Sciatic nerve (tissue), 2 donors: ENCODE data around the gene AGAP3. TPM values are rescaled to one million over a fixed set of nuclear protein-coding genes. Genes with fewer than 3 reads are reported as not detected.

Experiments
- ATAC-seq: fragments of 200-7000 bp; cut with Tn5 transposase; one replicate; pipeline ENCODE4 v1.9.1; 2020; ENCODE audit warnings: mild to moderate bottlenecking, moderate library complexity
- DNase-seq: peaks from one replicate; pipeline ENCODE4 v3.0.0-alpha.2; 2020; ENCODE audit warnings: low spot score
- intact Hi-C: fragments of 100-400 bp; cut with DNase I; formaldehyde crosslinking; loops from one replicate; pipeline ENCODE4 v1.14.2; 2022
- total RNA-seq: library from RNA; stranded (reverse); fragmentation: NEBNext Ultra II Directional; extraction: Animal tissue kit (Norgen Biotek cat#: 25700); gene quantifications from one replicate; pipeline ENCODE4 v1.2.1, GENCODE V29; 2021
- donor health status: DM: no; HTN: no; CAD: no.
- donor health status: DM: no; HTN: no; CAD: no.

Gene AGAP3
- total RNA-seq, 1 donor from 2014 or later: 99.7 TPM

DNA sequence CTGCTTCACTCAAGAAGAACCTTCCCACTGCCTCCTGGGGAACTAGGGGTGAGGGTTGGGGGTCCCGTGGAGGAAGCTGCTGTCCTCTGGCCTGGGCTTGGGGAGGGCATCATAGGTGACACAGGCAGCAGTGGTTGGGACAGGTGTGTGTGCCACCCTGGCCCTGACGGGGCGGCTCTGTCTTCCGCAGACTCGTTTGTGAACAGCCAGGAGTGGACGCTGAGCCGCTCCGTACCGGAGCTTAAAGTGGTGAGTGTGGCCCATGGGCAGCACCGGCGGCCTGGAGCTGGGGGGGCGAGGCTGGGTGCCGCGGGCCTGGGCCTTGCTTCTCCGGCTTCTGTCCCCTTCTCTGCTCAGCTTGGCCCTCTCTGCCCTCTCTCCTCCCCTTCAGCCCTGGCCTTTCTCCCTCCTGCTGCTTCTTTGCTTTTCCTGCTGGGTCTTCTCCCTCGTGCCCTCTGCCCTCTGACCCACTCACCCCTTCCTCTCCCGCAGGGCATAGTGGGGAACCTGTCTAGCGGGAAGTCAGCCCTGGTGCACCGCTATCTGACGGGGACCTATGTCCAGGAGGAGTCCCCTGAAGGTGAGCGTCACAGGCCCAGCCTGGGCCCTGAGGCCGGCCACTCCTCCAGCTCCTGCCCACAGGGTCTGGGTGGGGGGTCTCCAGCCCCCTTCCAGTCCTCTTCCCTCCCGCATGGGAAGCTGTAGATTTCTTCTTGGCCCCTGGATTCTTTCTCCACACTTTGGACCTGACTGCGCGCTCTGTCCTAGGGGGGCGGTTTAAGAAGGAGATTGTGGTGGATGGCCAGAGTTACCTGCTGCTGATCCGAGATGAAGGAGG, 30.5 kb downstream of the AGAP3 start:
- DNase-seq (no peak), ATAC-seq (no peak)
- intact Hi-C loops: loop anchor here (10.0 kb wide), 1 partner anchor 72 kb away; the partner anchor contains the start of gene ASIC3

DNA sequence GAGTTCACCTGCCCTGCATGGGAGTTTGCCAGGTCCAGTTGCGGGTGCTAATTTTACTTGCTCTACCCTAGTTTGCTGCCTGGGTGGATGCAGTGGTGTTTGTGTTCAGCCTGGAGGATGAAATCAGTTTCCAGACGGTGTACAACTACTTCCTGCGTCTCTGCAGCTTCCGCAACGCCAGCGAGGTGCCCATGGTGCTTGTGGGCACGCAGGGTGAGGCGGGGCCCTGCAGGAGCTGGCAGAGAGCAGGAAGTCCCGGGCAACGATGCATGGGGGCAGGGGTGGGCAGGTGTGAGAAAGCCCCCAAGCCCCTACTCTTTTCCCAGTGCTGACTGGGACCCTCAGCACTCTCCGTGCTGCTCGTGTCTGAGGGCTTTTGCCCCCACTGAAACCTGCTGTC, 31.3 kb downstream of the AGAP3 start:
- ATAC-seq (no peak), DNase-seq (no peak)
- intact Hi-C loops: loop anchor here (10.0 kb wide), 1 partner anchor 73 kb away; the partner anchor contains the start of gene ASIC3

DNA sequence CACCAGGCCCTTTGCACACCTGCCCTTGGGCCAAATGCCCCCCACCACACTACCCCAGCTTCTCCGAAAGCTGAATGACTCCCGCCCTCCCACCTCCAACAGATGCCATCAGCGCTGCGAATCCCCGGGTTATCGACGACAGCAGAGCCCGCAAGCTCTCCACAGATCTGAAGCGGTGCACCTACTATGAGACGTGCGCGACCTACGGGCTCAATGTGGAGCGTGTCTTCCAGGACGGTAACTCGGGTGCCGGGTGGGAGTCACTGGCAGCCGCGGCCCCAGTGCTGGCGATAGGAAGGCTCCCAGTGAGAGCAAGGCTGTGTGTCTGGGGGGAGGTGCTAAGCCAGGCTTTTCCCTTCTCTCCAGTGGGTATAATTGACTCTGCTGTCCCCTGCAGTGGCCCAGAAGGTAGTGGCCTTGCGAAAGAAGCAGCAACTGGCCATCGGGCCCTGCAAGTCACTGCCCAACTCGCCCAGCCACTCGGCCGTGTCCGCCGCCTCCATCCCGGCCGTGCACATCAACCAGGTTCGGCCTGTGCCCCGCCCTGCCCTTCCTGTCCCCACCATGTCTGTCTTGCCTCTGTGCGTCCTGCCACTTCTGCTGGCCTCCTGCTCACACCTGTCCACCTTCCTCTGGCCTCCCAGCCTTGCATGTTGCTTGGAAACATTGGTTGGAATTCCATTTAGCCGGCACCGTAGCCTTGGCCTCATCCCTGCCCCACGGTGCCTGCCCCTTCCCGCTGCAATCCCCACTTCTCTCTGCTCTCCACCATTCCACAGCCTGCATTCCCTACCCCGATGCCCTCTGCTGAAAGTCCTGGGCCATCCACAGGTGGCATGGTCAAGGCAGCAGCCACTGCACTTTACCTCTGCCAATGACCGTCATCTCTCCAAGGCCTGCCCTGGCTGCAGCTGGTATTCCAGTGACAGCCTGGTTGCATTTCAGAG, 32.1 kb downstream of the AGAP3 start:
- DNase-seq (no peak), ATAC-seq (no peak)
- intact Hi-C loops: loop anchor here (10.0 kb wide), 1 partner anchor 74 kb away; the partner anchor contains the start of gene ASIC3

DNA sequence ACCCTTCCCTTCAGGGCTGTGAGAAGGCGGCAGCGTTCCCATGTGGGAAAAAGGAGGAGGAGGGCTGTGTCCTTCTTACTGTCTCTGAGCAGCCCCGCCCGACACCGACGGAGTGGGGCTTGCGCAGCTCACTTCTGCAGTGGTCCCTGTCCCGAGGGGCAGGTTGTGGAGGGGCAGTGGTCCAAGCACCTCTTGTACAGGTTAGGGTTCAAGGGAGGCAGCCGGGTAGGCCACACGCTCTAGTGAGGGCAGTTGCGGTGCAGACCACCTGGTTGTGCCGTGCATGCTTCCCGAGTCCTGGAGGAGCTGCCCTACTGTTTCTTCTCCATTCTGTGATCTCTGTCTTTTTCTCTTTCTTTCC, 32.8 kb downstream of the AGAP3 start:
- no peak for ATAC-seq
- intact Hi-C loops: loop anchor here (10.0 kb wide), 1 partner anchor 74 kb away; the partner anchor contains the start of gene ASIC3
- DNase-seq: no peak

DNA sequence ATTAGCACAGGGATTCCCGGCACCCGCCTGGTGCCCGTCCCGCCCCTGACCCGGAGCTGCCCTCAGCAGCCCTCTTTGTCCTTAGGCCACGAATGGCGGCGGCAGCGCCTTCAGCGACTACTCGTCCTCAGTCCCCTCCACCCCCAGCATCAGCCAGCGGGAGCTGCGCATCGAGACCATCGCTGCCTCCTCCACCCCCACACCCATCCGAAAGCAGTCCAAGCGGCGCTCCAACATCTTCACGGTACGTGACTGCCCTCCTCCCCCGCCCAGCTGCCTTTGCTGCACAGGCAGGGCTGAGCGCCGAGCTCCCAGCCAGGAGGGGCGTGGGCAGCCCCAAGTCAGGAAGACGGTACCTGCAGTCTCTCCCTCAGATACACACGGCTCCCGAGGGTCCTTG, 33.6 kb downstream of the AGAP3 start:
- ATAC-seq (no peak), DNase-seq (no peak)
- intact Hi-C loops: loop anchor here (5.0 to 10.0 kb wide), 2 partner anchors 75 to 182 kb away; partner anchors contain the start of gene ASIC3

DNA sequence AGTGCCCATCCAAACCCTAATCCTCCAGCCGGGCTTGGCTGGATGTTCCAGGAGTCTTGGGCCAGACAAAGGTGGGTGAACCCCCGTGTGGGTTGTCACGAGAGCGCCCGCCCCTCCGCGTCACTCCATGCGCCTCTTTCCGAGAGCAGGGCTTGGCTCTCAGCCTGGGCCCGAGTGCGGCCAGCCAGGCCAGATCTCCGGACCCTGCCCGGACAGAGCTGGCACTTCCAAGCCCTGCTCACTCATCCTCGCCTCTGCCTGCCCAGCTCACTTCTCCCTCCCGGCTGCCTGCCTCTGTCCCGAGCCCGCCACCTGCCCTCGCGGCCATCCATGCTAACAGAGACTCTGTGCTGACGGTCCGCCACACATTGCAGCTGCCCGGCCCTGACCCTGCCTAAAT, 34.6 kb downstream of the AGAP3 start:
- ATAC-seq (no peak), DNase-seq (no peak)
- intact Hi-C loops: loop anchor here (5.0 kb wide), 1 partner anchor 181 kb away; no protein-coding TSS in a partner anchor

DNA sequence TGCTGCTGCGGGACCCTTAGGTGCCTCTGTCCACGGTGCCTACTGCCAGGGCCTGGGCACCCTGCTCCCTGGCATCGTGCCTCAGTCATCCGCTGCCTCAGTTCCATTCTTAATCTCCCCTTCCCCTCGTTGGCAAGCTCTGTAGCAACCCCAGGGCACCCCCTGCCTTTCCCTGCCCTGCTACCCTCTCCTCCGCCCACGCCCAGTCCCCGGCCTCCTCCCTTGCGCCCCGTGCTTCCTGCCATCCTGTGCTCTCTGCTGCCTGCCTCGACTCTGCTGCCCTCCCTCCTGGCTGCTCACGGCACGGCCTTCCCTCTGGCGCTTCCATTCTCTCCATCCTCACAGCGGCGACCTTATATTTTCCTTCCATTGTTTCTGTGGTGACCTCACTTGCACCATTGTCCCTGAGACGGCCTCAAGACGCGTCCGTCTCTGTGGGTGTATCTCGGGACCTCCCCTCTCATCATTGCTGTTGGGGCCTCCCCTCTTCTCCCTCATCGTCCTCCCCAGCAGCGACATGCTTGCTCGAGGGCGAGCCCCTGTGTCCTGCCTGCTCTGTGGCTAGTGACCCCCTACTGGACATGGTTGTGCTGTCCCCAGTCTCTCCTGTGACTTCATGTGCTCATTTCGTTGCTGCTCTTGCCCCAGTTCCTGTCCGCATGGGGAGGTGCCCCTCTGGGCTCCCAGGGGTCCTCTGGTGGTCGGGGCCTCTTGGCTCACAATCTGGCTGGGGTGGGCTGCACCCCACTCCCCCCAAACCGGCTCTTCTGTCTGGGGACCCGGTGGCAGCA, 35.3 kb downstream of the AGAP3 start:
- intact Hi-C loops: loop anchor here (5.0 kb wide), 1 partner anchor 181 kb away; no protein-coding TSS in a partner anchor
- DNase-seq: no peak
- ATAC-seq: no peak

DNA sequence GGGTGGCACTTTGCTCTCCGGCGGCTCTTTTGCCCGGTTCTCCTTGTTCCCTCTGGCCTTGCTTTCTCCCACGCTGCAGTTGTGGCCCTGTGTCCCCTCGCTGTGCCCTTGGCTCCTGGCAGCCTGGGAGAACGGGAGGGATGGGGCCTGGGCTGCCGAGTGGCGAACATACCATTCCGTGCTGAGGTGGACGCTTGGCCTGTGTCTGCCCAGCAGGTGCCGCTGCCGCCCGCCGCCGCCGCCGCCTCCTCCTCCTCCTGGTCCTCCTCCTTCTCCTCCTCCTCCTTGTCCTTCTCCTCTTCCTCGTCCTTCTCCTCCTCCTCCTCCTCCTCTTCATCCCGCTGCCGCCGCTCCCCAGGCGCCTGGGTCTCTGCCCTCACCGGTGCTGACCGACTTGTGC, 36.0 kb downstream of the AGAP3 start:
- intact Hi-C loops: loop anchor here (5.0 kb wide), 1 partner anchor 180 kb away; no protein-coding TSS in a partner anchor
- DNase-seq (no peak), ATAC-seq (no peak)

DNA sequence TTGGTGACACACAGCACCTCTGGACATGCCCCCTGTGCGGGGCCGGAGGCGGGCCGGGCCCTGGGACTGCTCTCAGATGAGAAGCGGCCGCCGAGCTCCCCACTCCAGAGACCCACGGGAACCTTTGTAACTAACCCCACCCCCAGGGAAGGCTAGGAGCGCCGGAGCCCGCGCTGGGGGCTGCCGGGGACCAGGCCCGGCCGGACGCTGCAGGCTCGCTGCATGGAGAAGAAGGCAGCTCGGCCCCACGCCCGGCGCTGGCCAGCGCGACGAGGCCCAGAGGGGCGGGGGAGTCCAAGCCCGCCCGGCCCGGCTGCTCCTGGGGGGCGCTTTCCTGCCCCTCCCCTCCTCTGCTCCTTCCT, 36.5 kb downstream of the AGAP3 start:
- intact Hi-C loops: loop anchor here (5.0 kb wide), 1 partner anchor 180 kb away; no protein-coding TSS in a partner anchor
- ATAC-seq (no peak), DNase-seq (no peak)

DNA sequence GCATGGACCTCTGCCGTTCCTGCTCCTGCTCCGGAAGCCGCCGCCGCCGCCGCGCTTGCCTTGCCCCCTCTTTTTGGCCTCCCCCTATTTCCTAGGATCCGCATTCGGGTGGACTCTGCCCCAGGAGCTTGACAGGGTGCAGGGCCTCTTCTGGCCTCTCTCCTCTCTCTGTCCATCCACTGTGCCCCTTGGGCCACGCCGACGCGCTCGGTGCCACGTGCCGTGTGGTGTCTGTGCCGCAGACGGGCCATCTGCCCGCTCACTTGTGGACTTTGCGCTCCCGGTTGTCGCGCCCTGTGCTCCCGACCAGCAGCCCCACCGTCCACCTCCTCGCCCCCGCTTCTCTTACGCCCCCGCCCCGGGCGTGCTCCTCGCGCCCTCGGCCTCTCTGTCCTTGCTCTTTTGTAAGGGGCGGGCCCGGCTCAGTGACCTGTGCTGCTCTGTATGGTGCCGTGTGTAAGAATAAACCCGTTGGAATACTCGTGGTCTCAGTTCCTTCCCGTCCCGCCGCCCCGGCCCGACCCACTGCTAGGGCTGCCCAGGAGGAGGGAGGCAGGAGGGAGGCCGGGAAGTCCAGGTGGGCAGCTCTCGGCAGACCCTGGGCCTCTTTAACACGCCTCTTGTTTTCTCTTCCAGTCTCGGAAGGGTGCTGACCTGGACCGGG, 37.0 kb downstream of the AGAP3 start:
- DNase-seq: no peak
- intact Hi-C loops: loop anchor here (5.0 kb wide), 1 partner anchor 179 kb away; no protein-coding TSS in a partner anchor

DNA sequence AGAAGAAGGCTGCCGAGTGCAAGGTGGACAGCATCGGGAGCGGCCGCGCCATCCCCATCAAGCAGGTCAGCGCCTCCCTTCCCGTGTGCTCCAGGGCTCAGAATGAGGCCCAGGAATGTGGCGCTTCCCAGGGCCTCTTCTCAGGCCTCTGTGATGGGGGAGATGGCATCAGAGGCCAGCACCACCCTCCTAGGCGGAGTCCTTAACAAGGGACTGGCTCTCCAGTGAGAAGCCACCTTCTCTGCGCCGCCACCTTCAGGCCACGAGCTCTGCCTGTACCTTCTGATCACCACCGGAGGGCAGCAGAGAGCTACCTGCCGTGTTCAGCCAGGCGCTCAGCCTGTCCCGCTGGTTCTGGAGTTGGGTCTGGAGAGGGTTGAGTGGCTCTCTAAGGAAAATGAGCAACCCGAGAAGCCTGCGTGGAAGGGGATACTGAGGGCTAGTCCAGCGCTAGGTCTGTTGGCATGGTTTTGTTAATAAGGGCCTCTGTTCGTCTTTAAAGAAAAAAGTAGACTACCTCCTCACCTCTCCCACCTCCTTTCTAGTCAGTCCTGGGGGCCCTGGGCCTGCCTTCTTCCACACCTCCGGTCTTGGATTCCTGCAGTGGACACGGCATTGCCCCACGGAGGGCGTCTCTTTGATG, 37.7 kb downstream of the AGAP3 start:
- DNase-seq (peak; percentile 91), ATAC-seq (peak; percentile 88)
- intact Hi-C loops: loop anchor here (5.0 kb wide), 1 partner anchor 178 kb away; no protein-coding TSS in a partner anchor

More for the DNA sequence above, 37.0 kb downstream of the AGAP3 start:
- ATAC-seq: no peak

DNA sequence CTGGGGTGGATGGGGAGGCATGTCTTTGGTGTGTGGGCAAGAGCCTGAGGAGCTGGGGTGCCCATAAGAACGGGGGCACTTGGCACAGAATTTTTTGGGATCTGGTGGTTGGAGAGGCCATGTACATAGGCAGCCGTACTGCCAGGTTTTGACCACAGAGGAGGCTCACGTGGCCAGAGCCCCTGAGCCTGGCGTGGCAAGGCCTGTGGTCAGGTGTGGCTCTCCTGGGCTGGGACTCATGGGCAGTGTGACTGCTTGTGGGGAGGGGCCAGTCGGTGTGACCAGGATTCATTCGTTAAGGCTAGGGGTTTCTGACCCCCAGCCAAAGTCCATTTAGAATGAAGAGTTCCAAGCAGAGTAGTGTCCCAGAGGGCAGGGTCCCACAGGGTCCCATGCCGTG, 38.2 kb downstream of the AGAP3 start:
- DNase-seq: no peak
- intact Hi-C loops: loop anchor here (5.0 kb wide), 1 partner anchor 178 kb away; no protein-coding TSS in a partner anchor
- ATAC-seq: no peak

DNA sequence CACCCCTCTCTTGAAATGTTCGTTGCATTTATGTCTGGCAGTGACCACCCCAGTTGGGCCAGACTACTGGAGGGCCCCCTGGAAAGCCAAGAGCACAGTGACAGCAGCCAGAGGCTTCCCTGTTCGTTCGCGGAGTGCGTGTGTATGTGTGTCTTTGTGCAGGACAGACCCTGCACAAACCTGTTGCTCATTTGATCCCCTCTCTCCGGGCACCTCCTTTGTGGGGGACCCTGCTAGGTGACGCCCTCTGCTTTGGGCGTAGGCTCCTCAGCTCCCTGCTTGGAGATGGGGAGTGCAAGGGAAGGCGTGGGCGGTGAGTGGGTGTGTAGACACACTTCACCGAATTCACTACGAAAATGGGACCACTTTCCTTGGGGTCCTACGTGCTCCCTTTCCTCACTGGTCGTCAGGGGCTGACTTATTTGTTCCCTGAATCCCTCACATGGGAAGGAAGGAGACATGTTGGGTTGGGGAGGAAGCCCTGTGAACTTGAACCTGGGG, 38.7 kb downstream of the AGAP3 start:
- DNase-seq: no peak
- no peak for ATAC-seq
- intact Hi-C loops: loop anchor here (5.0 kb wide), 1 partner anchor 177 kb away; no protein-coding TSS in a partner anchor

DNA sequence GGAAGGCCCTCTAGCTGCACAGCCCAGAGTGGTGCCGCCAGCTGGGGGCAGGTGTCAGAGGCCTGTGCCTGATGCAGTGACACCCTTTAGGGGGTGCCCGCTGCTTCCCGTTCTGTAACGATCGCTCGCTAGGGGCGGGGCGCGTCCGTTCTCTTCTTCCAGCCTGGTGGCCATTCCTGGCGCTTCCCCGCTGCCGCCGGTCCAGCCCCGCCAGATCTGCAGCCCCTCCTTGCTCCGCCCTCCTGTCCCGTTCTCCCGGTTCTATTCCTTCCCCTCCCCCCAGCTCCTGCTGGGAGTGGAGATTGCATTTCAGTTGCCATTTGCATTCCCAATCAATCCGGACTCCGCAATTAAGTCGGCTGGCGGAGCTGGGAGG, 39.2 kb downstream of the AGAP3 start:
- peak; percentile 18 for ATAC-seq
- intact Hi-C loops: no loop called here
- no peak for DNase-seq

DNA sequence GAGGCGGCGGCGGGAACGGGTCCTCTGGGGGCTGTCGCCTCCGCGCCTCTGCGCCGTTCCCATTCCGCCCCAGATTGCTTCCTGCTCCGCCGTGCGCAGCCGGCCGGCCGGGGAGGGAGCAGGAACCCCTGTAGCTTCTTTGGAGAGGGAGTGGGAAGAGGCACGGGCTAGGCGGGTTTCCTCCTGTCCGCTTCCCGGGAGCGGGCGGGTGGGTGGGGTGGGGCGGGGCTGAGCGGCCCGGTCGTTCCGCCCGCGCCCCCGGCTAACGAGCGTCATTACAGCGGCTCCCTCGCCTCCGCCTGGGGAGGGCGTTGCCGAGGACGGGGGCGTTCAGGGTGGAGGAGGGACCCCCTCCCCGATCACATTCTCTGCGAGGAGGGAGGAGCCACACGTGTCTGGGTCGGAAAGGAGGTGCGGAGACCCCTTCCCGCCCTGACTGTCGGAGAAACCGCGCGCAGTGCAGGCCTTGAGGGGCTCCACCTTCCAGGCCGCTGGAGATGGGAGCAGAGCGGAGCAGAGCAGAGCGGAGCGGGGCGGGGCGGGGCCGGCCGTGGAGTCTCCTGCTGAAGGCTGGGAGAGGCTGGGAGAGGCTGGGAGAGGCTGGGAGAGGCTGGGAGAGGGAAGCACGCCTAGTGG, 39.7 kb downstream of the AGAP3 start:
- no peak for DNase-seq
- ATAC-seq: peak; percentile 1
- intact Hi-C loops: no loop called here

DNA sequence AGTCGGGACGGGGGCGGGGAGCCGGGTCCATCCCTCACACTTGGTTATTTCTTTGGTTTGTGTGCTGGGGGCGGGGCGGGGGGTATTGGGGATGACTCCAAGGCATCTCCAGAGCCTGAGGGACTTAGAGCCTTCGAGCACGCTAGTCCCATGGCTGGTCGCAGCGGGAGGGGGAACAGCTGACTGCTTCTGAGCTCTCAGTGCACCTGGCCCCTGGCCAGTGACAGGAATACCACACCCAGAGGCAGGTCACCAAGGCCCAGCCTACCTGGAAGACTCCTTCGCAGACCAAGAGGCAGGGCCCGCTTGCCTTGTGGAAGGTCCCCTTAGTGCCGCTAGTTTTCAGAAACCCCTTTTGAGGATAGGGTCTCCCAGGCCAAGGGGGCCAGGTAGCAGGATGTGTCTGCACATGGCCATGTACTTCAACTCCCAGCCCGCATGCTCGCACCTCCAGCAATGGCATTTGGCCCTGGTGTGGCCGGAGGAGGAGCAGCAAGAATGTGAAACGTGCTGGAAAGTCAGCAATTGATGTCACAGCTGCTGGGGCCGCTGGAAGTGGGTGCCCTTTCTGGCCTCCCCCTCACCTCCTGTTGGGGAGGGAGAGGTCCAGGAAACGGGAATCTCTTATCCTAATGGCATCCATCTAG, 40.3 kb downstream of the AGAP3 start:
- intact Hi-C loops: no loop called here
- DNase-seq (no peak), ATAC-seq (no peak)
